Suprapubic skin (tissue), 3 donors: ENCODE measurements around the gene FKBP10.

ENCODE experiments used
- EP300 ChIP-seq: sonication (generic); formaldehyde crosslinking; IDR thresholded peaks from one replicate; pipeline ENCODE4 v1.6.1; 2017; ENCODE audit warnings: antibody characterized with exemption
- POLR2A ChIP-seq, 2 donors: fragments of 450-650 bp; IDR thresholded peaks; one replicate each; pipeline ENCODE4 v1.6.1; 2017; ENCODE audit warnings: antibody characterized with exemption in 2 of 2, mild to moderate bottlenecking in 2 of 2, moderate library complexity in 2 of 2
- TF ChIP-seq, protein P1 (sequence below), 2 donors: fragments of 200-600 bp in 1 of 2; fragments of 450-650 bp in 1 of 2; sonication (generic) in 1 of 2; IDR thresholded peaks; one replicate each; pipeline ENCODE4 v1.5.1; 2016 to 2019; ENCODE audit warnings: antibody characterized with exemption in 2 of 2, mild to moderate bottlenecking in 1 of 2, moderate library complexity in 1 of 2

DNA sequence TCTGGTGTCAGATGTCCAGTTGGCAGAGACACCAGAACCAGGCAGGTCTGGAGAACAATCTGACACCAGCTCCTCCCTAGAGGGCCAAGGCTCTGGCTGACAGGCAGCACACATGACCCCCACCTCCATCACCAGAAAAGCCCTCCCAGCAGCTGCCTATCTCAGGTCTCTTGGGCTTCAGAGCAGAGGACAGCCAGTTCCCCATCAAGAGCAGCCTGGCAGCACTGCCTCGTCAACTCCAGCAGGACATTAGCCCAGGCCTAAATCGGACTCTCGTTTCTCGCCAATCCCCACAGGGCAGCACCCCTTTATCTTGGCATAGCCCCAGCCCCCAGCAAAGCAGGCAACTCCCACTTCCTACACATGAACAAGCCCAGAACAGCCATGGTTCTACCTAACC is 30.7 kb upstream of the FKBP10 start:
- TF ChIP-seq, protein P1, sequence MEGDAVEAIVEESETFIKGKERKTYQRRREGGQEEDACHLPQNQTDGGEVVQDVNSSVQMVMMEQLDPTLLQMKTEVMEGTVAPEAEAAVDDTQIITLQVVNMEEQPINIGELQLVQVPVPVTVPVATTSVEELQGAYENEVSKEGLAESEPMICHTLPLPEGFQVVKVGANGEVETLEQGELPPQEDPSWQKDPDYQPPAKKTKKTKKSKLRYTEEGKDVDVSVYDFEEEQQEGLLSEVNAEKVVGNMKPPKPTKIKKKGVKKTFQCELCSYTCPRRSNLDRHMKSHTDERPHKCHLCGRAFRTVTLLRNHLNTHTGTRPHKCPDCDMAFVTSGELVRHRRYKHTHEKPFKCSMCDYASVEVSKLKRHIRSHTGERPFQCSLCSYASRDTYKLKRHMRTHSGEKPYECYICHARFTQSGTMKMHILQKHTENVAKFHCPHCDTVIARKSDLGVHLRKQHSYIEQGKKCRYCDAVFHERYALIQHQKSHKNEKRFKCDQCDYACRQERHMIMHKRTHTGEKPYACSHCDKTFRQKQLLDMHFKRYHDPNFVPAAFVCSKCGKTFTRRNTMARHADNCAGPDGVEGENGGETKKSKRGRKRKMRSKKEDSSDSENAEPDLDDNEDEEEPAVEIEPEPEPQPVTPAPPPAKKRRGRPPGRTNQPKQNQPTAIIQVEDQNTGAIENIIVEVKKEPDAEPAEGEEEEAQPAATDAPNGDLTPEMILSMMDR (IDR thresholded peaks at IDR 0.05): no peak
- TF ChIP-seq POLR2A (IDR thresholded peaks at IDR 0.05) (no peak), EP300 (no peak)
